ENCODE results near the gene SLC38A4. TPM values are rescaled to one million over a fixed set of nuclear protein-coding genes. Genes with fewer than 3 reads are reported as not detected.

Gene SLC38A4, protein sequence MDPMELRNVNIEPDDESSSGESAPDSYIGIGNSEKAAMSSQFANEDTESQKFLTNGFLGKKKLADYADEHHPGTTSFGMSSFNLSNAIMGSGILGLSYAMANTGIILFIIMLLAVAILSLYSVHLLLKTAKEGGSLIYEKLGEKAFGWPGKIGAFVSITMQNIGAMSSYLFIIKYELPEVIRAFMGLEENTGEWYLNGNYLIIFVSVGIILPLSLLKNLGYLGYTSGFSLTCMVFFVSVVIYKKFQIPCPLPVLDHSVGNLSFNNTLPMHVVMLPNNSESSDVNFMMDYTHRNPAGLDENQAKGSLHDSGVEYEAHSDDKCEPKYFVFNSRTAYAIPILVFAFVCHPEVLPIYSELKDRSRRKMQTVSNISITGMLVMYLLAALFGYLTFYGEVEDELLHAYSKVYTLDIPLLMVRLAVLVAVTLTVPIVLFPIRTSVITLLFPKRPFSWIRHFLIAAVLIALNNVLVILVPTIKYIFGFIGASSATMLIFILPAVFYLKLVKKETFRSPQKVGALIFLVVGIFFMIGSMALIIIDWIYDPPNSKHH
- total RNA-seq (2022; extraction: Qiagen RNA extraction; ENCODE audit: low read depth): not detected in 5 replicates

DNA sequence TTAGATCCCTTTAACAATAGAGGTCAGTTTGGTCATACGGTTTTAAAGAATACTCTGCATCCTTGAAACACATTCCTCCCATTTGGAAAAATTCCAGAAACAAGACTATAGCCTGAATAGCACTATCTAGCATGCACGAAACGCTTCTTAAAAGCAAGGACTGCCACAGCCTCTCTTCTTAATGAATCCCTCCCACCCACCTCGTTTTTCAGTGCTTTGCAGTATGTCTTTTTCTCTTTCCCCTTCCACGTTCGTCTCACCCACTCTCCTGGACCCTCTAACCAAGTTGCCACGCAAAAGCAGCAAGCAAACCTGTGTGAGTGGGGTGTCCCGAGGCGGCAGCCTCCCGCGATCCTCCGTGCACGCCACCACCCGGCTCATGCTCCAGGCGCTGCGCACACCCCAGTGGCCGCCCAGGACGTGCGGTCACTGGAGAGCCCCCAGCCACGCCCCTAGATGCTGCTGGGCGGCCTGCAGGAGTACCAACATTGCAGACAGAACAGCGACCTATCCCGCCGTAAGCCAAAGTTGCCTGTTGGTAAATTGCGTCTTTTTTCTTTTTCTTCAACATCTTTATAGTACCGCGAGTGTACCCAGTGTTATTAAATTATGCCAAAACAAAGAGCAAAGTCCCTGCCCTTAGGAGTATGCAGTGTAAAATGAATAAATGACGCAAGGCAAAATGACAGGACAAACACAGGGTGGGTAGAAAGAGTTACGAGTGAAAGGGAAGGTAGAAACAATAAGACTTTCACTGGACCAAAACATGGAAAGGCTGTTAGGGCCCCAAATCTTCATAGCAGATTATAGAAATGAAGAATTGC lies at the start of gene SLC38A4:
Gene SLC38A4 (minus strand): TSS at position 407 of the 824 bp plus-strand sequence. CDS start 32,926 bp downstream, outside the sequence.

